Urothelium cell line (cell line): ENCODE results near the gene SLC38A1.

ENCODE experiments used
- DNase-seq: peaks from one replicate; pipeline ENCODE4 v3.0.0; 2011; ENCODE audit warnings: low spot score, mixed read lengths
- FAIRE-seq: peaks from 2 replicates; lab custom pipeline; 2011; peaks lifted over from hg19 to GRCh38; lab: Jason Lieb, UNC

Gene SLC38A1

DNA sequence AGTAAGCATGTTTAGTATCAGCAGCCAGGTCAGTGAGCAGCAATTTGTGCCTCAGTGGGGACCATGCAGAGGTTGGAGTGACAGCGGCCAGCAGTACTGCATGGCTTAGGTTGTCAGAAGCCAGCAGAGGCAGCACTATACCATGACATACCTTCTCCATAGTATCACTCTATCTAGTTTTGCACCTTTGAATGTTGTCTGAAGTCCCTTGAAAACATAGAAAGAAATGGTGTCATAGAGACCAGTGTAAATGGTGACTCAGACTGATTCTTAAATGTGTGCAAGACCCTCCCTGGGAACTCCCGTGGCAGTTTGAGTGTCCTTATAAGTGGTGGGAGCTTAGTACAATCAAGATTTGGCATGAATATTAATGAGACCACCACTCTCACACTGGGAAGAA is 124.4 kb downstream of the SLC38A1 start:
- DNase-seq (no peak), FAIRE-seq (no peak)

DNA sequence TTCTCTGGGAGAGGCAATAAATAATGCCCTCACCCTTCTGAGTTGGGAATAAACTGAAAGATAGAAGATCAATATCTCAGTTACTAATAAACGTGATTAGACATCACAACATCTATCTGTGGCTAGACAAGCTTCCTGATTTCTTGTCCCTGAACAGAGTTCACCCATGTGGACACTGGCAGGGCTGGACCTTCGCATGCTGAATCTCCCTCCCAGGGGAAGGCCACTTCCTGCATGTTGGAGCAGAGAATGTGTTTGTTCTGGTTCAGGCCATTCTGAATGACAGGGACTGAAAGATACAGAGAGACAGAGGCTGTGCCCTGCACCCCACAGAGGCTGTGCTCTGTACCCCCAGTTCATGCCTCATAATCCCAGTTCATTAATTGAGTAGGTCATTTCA is 132.6 kb downstream of the SLC38A1 start:
- FAIRE-seq (no peak), DNase-seq (no peak)

DNA sequence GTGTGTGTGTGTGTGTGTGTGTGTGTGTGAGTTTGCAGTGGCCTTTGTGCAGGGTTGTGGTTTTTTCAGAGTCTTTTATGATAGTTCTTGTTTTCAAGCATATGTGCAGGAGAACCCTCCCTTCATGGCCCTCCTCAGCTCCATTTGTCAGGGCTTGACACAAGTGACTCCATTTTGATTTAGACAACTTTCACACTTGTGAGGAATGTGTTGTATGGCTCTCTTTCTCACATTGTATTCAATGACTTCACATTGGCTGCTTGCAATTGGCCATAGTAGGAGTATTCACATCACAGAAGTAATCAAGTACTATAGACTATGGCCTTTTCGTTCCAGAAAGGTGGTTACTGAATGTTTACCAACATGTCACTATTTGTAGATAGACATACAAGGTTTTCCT is 133.1 kb downstream of the SLC38A1 start:
- DNase-seq (no peak), FAIRE-seq (no peak)

DNA sequence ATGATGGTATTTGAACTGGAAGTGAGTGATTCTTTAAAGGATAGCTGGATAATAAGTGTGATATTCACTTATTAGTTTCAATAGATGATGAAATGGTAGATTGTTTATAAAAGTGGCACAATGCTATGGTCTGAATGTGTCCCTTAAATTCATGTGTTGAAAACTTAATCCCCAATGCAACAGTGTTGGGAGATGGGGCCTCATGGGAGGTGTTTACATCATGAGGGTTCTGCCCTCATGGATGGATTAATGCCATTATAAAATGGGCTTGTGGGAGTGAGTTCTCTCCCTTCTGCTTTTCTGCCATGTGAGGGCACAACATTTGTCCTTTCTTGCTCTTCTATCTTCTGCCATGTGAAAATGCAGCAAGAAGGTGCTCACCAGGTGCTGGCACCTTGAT is 134.0 kb downstream of the SLC38A1 start:
- DNase-seq = no peak
- no peak for FAIRE-seq

DNA sequence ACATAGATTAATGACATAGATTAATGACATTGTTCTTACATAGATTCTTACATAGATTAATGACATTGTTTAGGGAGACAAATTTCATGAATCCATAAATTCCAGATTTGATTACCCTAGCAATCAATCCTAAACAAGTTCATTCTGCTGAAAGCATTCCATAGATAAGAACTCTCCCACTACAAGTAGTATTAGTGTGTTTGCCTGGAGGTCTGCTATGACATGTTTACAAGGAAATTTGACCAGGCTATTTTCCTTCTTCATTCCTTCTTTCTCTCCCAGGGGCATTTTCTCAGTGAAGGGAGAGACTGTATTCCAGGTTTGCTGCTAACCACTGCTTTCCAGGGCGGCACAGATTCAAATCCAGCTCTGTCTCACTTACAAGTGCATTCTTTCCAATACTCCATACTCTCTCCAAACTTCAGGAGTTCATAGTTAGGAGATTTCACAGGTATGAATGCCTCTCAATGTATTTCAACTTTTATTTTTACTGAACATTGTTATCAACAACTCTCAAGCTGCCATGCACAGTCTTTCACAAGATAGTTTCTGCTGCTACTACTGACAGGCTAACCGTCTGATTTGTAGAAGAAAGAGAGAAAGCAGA is 134.5 kb downstream of the SLC38A1 start:
- FAIRE-seq = no peak
- no peak for DNase-seq

DNA sequence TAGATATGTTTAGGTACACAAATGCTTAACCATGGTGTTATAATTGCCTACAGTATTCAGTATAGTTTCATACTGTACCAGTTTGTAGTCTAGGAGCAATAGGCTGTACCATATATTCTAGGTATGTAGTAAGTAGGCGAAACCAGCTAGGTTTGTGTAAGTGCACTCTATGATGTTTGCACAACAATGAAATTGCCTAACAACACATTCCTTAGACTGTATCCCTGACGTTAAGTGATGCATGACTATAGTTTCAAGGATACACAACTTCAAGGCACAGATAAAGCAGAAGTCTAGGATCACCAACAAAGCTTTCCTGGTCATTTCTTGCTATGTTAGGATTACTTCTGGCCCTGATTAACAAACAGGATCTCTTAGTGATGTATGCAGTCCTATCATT is 135.1 kb downstream of the SLC38A1 start:
- DNase-seq (no peak), FAIRE-seq (no peak)
